Loucy (cell line): Measurements from ENCODE around the gene NHEJ1.

Experiments
- H2AFZ ChIP-seq: fragments of 200-600 bp; sonication (generic); 2 replicates; pipeline ENCODE4 v1.6.0; 2016; ENCODE audit warnings: antibody characterized with exemption, mild to moderate bottlenecking, low read length, moderate library complexity
- H3F3A ChIP-seq: fragments of 200-600 bp; 2 replicates; pipeline ENCODE4 v1.6.0; 2016; ENCODE audit warnings: antibody characterized with exemption, low read depth, mild to moderate bottlenecking
- H3K27me3 ChIP-seq: fragments of 200-600 bp; sonication (generic); 2 replicates; pipeline ENCODE4 v1.6.1; 2014; ENCODE audit warnings: low read length, mild to moderate bottlenecking; ENCODE audit not compliant: insufficient read depth, poor library complexity, severe bottlenecking
- H3K36me3 ChIP-seq: fragments of 200-600 bp; sonication (generic); 2 replicates; pipeline ENCODE4 v1.6.1; 2016; ENCODE audit warnings: low read length; ENCODE audit not compliant: insufficient read depth
- H3K4me1 ChIP-seq: fragments of 200-600 bp; sonication (generic); 2 replicates; pipeline ENCODE4 v1.5.1; 2014; ENCODE audit warnings: low read length, mild to moderate bottlenecking; ENCODE audit not compliant: insufficient read depth, poor library complexity, severe bottlenecking
- H3K4me2 ChIP-seq: fragments of 200-600 bp; sonication (generic); 2 replicates; pipeline ENCODE4 v1.6.0; 2014; ENCODE audit warnings: antibody characterized with exemption, low read length, low read depth, mild to moderate bottlenecking; ENCODE audit not compliant: poor library complexity, severe bottlenecking
- H3K4me3 ChIP-seq: fragments of 200-600 bp; sonication (generic); 2 replicates; pipeline ENCODE4 v1.5.1; 2014; ENCODE audit warnings: low read length, mild to moderate bottlenecking, mixed read lengths; ENCODE audit not compliant: poor library complexity, severe bottlenecking
- H3K79me2 ChIP-seq: fragments of 200-600 bp; sonication (generic); 2 replicates; pipeline ENCODE4 v1.6.1; 2014; ENCODE audit warnings: low read length; ENCODE audit not compliant: insufficient read depth
- H3K9ac ChIP-seq: fragments of 200-600 bp; sonication (generic); 2 replicates; pipeline ENCODE4 v1.6.0; 2014; ENCODE audit warnings: mild to moderate bottlenecking, low read depth, low read length, moderate library complexity; ENCODE audit not compliant: poor library complexity, severe bottlenecking
- H3K9me2 ChIP-seq: fragments of 200-600 bp; sonication (generic); replicated peaks from 2 replicates; pipeline ENCODE4 v1.6.1; 2016; ENCODE audit warnings: low read depth, low read length, mixed read lengths
- H3K9me3 ChIP-seq: fragments of 200-600 bp; sonication (generic); 2 replicates; pipeline ENCODE4 v1.6.1; 2014; ENCODE audit warnings: mild to moderate bottlenecking, antibody characterized with exemption, low read length, low read depth; ENCODE audit not compliant: insufficient read depth
- H4K20me1 ChIP-seq: fragments of 200-600 bp; sonication (generic); 2 replicates; pipeline ENCODE4 v1.6.0; 2014; ENCODE audit warnings: antibody characterized with exemption, low read length, mild to moderate bottlenecking; ENCODE audit not compliant: insufficient read depth, poor library complexity, severe bottlenecking
- CTCF ChIP-seq: fragments of 200-600 bp; sonication (generic); conservative IDR thresholded peaks from 2 replicates; pipeline ENCODE4 v1.5.1; 2014; ENCODE audit warnings: mild to moderate bottlenecking, antibody characterized with exemption, low read length
- EZH2phosphoT487 ChIP-seq: fragments of 200-600 bp; IDR thresholded peaks from 2 replicates; pipeline ENCODE4 v1.6.1; 2018; ENCODE audit warnings: antibody characterized with exemption, mild to moderate bottlenecking, moderate library complexity, borderline replicate concordance

Gene NHEJ1

GRCh38 chr2:219073413-219074129, 87.0 kb downstream of the NHEJ1 start:
- TF ChIP-seq EZH2phosphoT487 (no peak), CTCF (peak; percentile 85)
- Histone ChIP-seq H3K9ac (no peak overlapping the region), H2AFZ (no peak overlapping the region)

GRCh38 chr2:219072741-219073250, 87.8 kb downstream of the NHEJ1 start:
- Histone ChIP-seq H3K36me3 (peaks cover 34% of the 10 kb centered on the region; the same call in 1 of the 2 replicates), H3K9me2 (no peaks in the 10 kb centered on the region), H2AFZ (no peak overlapping the region), H3K79me2 (no peaks in the 10 kb centered on the region), H3K4me1 (no peaks in the 10 kb centered on the region), H3K9me3 (no peaks in the 10 kb centered on the region), H3K4me3 (no peak overlapping the region), H3K9ac (no peak overlapping the region), H4K20me1 (no peaks in the 10 kb centered on the region), H3F3A (no peaks in the 10 kb centered on the region), H3K27me3 (no peaks in the 10 kb centered on the region), H3K4me2 (no peak overlapping the region)
- TF ChIP-seq EZH2phosphoT487 = no peak
- TF ChIP-seq CTCF = no peak

More at GRCh38 chr2:219073413-219074129, 87.0 kb downstream of the NHEJ1 start:
- Histone ChIP-seq H3K79me2 (no peaks in the 10 kb centered on the region), H3K9me2 (no peaks in the 10 kb centered on the region), H3F3A (no peaks in the 10 kb centered on the region), H4K20me1 (no peaks in the 10 kb centered on the region), H3K4me3 (no peak overlapping the region), H3K9me3 (no peaks in the 10 kb centered on the region), H3K4me2 (no peak overlapping the region), H3K36me3 (peaks cover 34% of the 10 kb centered on the region; the same call in 1 of the 2 replicates), H3K27me3 (no peaks in the 10 kb centered on the region), H3K4me1 (no peaks in the 10 kb centered on the region)

- H3K9me3 ChIP-seq = no peaks in the 10 kb centered on the region
- H3K36me3 ChIP-seq = peaks cover 20% of the 10 kb centered on the region; the same call in 1 of the 2 replicates
- H3K4me2 ChIP-seq = no peak overlapping the region
- H3F3A ChIP-seq = no peaks in the 10 kb centered on the region
- no peaks in the 10 kb centered on the region for H3K79me2 ChIP-seq
- H3K4me1 ChIP-seq = no peaks in the 10 kb centered on the region
- TF ChIP-seq CTCF (no peak), EZH2phosphoT487 (no peak)
- no peak overlapping the region for H3K9ac ChIP-seq
- H3K4me3 ChIP-seq = no peak overlapping the region
- H2AFZ ChIP-seq = no peak overlapping the region
- no peaks in the 10 kb centered on the region for H3K9me2 ChIP-seq
- no peaks in the 10 kb centered on the region for H4K20me1 ChIP-seq
- H3K27me3 ChIP-seq = no peaks in the 10 kb centered on the region
Observed at GRCh38 chr2:219071131-219071816, 89.3 kb downstream of the NHEJ1 start.
